GM12892 (cell line): Measurements from ENCODE around the gene TRIO.
A peak's percentile ranks its signal among the peaks of the same experiment; 100 is the strongest.

ENCODE experiments used
- DNase-seq: peaks from one replicate; pipeline ENCODE4 v3.0.0; 2011; ENCODE audit not compliant: insufficient read length
- FAIRE-seq: peaks from 2 replicates; lab custom pipeline; 2011; peaks lifted over from hg19 to GRCh38; lab: Jason Lieb, UNC
- POLR2A ChIP-seq: IDR thresholded peaks from 2 replicates; pipeline ENCODE4 v1.6.1; 2011; ENCODE audit warnings: low read depth, low read length, control low read depth
- POLR2AphosphoS5 ChIP-seq: IDR thresholded peaks from 2 replicates; pipeline ENCODE4 v1.6.1; 2011; ENCODE audit warnings: low read depth, low read length, control low read depth
- TAF1 ChIP-seq: IDR thresholded peaks from 2 replicates; pipeline ENCODE4 v1.6.1; 2011; ENCODE audit warnings: low read depth, mild to moderate bottlenecking, control low read depth, low read length, borderline replicate concordance

Gene TRIO

DNA sequence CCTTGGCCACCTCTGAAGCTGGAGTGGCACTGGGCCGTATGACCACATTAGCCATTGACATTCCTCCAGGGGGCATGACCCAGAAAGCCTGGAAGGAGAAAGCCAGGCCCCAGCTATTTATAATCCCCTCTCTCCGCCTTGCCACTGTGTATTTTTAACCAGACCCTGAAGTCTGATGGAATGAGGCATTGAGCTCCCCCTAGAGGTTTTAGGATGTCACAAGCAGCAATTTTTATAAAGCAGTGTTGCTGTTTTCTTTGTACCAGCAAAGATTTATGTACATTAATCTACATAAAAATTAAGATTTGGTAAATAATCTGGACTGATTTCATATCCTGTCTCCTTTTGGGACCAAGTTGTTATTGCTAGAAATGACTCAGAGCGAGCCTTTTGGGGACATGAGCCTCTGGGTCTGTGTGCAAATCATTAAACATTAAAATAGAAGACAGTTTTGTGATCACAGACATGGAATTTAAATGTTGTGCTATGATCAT is 127.1 kb downstream of the TRIO start:
- peak; percentile 74 for FAIRE-seq
- no peak for DNase-seq
- TF ChIP-seq POLR2A: no peak
- TF ChIP-seq TAF1: no peak
- no peak for TF ChIP-seq POLR2AphosphoS5

DNA sequence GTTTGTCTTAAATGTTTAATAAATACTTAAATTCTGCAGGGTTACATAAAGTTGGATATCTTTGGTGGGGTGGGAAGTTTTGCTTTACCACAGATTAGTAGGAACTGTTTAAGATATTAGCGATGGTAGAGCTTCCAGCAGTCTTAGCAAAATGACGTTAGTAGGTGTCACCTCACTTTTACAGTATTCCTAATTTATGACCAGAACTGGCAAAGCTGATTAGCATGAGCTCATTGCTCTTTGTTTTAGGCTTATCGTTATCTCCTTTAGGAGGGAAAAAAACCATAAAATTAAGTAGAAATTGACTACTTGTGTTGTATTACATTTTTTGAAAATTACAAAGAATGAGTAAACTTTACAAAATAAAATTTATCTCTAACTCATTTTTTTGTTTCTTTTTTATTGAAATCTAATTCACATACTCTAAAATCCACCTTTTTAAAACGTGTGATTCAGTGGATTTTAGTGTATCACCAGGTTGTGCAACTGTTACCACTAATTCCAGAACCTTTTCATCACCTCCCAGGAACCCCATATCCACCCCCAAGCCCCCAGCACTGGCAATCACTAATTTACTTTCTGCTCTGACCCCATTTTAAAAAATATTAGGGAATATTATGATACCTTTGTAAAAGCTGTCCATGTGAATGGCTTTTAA is 129.5 kb downstream of the TRIO start:
- DNase-seq: no peak
- TF ChIP-seq TAF1 (no peak), POLR2A (no peak), POLR2AphosphoS5 (no peak)
- no peak for FAIRE-seq

DNA sequence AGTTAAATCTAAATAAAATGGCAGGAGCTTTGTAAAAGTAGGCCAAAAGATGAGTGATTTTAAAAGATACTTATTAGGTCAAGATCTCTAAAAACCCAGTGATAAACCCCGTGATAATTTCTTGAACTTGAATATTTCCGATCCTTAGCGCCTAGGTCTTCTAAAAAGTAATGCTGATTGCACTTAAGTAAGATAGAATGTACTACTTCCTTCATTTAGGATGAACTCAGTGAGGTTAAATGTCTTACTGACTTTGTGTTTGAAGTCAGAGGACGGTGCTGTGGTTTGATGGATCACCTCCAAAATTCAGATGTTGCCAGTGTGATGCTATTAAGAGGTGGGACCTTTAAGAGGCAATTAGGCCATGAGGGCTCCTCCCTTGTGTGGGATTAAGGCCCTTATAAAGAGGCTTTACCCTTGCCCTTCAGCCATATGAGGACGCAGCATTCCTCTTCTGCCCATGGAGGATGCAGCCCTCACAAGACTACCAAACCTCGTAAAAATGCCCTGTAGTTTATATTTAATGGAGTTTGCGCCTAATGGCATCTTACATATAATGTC is 130.1 kb downstream of the TRIO start:
- FAIRE-seq: no peak
- DNase-seq: no peak
- TF ChIP-seq POLR2A: no peak
- no peak for TF ChIP-seq TAF1
- TF ChIP-seq POLR2AphosphoS5: no peak

DNA sequence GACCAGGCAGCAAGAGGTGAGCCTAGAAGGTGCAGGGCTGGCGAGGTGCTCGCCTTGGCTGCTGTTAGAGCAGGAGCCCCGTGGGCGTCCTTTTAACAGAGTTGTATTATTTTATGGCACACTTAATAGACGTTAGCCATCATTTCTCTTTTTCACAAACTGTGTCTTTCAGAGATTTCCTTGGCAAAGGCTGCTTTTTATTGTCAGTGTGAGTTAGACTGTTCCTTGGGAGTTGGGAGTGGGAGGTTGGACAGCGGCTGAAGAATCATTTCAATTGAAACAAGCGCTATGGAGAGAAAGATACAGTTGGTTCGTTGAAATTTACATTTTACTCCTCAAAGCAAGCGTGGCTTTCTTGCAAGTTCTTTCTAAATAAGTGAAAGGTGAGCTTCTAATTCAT is 133.2 kb downstream of the TRIO start:
- FAIRE-seq (no peak), DNase-seq (no peak)
- TF ChIP-seq POLR2AphosphoS5: no peak
- TF ChIP-seq TAF1: no peak
- TF ChIP-seq POLR2A: no peak

DNA sequence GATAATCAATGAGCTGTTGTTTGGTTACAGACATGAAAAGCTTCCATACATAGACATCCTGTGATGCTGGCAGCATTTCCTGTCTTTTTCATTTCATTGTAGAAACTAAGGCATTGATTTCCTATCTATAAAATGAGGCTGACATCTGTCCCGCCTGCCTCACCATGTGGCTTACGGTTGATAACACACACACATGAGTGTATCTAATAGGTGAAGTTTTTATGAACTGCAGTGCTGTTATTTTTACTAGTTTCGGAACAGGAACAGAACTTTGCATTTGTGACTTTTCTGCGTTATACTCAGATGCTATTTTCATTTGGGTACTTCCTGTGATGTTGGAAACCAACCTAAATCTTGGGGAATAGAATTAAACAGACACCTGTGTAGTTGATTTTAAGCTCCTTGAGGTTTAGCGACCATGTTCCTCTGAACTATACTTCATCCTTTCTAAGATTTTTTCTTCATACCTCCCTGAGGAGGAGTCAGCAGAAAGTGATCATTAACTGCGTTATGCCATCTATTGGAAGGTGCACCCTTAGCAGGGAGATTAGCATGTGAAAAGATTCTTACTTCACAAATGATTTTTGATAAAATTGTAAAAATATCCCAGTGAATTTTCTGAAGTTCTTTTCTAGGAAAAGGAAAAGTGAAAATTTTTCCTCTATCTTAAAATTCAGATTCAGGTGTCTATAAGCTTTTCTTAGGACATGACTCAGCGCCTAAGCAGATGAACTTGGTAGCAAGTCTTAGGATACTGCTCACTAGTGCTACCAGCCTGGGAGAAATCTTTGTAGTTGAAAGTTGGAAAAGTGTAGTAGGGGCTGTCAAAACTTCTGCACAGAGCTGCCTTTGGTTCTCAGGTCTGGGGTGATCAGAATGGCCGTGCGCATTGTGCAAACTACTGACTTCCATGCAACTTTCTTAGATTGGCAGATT is 134.5 kb downstream of the TRIO start:
- peak; percentile 53 for FAIRE-seq
- TF ChIP-seq POLR2AphosphoS5 (no peak), TAF1 (no peak)
- DNase-seq: no peak

DNA sequence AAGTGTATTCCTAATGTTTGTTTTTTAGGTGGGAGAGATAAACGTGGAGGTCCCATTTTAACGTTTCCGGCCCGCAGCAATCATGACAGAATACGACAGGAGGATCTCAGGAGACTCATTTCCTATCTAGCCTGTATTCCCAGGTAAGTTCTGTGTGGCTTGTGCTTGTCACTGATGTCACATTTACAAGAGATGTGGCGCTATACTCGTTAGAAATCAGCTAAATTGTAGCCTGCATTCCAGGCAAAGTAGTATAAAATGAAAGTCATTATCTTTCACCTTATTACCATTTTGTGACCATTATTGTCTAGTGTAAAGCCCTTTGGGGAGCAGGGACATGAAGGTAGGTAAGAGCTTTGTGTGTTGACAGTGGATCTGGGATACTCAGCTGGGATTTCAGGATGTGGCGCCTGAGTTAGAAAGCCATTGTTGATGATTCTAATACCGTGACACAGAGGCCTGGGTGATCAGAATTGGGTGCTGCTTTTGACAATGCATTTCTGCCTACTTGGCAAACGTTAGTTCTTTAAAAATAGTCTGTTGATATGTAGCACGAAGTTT is 137.2 kb downstream of the TRIO start:
- TF ChIP-seq POLR2AphosphoS5: no peak
- TF ChIP-seq TAF1: no peak
- TF ChIP-seq POLR2A: no peak
- no peak for FAIRE-seq
- no peak for DNase-seq

DNA sequence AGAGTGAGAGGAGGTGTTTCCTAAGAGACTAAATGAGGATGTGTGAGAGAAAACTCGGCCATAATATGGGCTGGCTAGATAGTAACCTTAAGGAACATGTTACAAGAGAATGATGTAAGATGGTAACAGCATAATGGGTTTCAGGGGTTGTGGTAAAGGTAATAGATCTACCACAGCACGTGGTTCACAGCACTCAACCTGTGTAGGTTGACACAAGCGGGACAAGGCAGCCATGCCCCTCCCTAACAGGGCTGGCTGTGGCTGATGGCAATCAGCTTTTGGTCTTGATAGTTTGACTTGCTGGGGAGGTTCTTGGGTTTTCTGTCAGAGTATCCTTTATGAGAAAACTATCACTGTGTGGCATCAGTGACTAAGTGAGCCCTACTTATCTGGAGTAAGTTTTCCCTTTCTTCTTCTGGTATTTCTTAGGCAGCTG is 138.6 kb downstream of the TRIO start:
- FAIRE-seq: no peak
- DNase-seq: no peak
- no peak for TF ChIP-seq POLR2AphosphoS5

DNA sequence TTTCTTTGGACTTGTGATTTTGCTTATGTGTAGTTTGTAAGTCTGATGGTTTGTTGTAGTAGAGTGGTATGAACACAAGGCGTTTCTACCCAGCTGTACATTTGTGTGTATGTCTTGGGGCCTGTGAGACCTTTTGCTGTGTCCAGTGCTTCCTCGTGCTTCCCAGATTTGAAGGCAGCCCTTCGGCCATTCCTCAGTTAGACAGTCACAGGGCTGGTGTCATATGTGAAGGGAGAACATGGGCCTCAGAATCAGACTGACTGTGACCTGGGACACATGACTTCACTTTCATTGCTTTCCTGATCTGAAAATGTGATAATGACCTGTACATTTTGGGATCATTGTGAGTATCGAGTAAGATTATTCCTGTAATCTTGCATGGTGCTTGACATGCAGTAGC is 140.0 kb downstream of the TRIO start:
- TF ChIP-seq TAF1 (no peak), POLR2AphosphoS5 (no peak), POLR2A (no peak)
- DNase-seq (no peak), FAIRE-seq (no peak)

DNA sequence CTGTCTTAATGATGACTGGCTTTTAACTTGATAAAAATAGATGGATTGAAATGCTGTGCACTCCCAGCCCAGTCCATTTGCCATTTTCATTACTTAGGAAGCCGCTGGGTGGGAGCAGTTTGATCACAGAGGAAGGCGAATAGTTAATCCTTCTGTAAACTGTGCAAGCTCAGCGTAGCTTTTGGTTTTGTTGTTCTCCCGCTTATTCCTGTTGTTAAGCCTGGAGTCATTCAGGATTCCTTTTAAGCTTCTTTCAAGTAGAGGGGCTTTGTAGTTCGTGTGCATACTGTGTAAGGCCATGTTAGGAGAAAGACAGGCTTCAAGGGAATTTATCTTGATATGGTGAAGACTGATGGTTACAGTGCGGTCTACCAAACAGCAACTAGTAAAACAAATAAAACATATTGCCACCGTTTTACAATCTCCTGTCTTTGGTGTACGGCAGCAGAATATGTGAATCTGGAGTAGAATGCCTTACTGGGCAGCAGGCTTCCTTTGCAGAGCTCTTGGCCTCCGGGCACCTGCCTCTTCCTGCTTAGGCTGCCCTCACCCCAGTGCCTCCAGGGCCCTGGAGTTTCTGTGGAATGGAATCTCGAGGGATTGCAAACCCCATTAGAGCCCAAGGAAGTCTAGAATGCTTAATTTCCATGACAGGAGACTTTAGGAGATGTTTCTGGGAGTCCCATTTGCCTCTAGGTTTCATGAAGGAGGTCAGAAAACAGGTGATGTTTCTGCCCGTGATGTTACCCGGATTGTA is 141.4 kb downstream of the TRIO start:
- no peak for FAIRE-seq
- DNase-seq: no peak
- TF ChIP-seq POLR2AphosphoS5 (no peak), POLR2A (no peak), TAF1 (no peak)

DNA sequence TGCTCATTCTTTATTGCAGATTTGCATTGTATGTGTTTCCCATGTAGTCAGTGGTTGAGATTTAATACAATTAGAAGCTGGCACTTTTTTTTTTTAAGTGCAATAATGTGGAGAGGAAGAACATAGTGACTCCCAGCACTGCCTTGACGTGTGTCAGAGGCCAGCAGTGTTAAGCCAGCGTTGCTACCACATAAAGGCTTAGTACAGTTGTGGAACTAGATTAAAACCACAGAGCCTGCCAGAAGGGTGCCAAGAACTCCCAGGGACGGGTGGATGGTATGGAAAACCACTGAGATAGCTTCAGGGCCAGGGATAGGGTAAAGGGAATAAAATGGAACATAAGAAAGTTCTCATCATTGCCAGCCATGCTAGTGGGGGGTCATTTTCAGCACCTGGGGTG is 142.9 kb downstream of the TRIO start:
- DNase-seq (no peak), FAIRE-seq (no peak)
- TF ChIP-seq POLR2A (no peak), POLR2AphosphoS5 (no peak), TAF1 (no peak)

DNA sequence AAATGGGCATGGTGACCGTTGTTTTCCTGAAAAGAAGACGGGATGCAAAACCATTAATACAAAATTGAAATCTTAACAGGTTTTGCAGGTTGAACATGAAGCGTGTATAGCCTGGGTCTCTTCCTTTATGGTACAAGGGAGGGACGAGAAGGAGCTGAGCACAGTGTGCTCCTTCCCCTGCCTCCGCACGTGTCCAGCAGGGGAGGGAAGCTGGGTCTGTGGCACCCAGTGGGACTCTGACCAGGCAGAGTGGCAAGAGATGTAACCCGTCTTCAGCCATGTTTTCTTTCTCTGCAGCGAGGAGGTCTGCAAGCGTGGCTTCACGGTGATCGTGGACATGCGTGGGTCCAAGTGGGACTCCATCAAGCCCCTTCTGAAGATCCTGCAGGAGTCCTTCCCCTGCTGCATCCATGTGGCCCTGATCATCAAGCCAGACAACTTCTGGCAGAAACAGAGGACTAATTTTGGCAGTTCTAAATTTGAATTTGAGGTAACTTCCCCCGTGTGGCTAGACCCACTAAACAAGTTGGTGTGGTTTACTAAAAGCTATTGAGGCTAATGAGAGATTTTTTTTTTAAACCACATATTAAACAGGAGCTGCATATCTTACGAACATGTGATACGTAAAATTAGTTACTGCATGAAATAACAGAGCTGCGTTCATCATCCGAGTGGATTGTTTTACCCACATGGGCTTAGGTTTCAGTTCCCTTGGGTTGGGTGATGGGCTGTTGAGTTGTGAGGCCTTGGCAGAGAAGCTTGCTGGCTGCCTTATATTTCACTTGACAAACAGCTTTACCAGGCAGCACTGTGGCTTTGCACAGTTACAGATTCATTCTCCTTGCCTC is 143.7 kb downstream of the TRIO start:
- no peak for FAIRE-seq
- TF ChIP-seq POLR2AphosphoS5 (no peak), POLR2A (no peak), TAF1 (no peak)

More for the DNA sequence above, 143.7 kb downstream of the TRIO start:
- DNase-seq: no peak
